Measurements from ENCODE around the gene IDH2.
A peak's percentile ranks its signal among the peaks of the same experiment; 100 is the strongest.
"Not testable (repeated sequence)": the region's sequence is repeated elsewhere in the genome, so short reads cannot be mapped to it uniquely, and the experiment has no call there.

Gene IDH2

DNA sequence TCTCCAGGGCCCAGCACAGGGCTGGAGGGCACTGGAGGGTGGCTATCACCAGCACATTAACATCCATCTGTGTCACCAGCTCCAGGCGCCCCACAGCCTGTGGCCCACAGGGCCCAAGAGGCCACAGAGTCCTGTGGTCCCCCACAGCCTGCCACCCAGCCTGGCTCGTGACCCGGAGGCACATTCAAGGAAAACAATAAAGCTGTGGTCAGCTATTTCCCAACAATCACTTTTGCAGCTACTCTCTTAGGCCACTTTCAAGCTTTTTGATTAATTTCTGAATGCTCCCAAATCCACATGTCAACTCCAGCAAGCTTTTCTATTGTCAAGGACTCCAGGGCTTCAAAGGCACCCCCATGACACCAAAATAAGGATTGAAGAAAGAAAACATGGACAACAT lies 16.7 kb downstream of the IDH2 start:
- no peak for DNase-seq

DNA sequence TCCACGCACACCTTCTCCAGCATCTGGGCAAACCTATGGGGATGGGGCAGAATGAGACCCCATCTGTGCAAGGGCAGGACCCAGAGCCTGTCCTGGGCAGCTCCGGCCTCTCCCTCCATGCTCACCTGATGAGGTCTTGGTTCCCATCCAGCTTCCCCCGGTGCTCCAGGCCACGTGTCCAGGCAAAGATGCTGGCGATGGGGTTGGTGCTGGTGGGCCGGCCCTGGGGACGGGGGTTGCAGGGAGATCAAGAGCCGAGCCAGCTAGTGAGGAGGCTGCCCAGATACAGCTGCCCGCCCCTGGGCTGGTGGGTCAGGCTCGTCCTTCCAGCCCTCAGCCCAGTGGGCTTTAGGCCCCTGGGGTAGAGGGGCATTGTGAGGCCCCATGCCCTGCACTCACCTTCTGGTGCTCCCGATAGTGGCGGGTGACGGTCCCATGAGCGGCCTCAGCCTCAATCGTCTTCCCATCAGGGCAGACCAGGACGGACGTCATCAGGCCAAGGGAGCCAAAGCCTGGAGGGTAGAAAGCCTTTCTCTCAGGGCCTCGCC lies 17.3 kb downstream of the IDH2 start:
- DNase-seq, result no peak

DNA sequence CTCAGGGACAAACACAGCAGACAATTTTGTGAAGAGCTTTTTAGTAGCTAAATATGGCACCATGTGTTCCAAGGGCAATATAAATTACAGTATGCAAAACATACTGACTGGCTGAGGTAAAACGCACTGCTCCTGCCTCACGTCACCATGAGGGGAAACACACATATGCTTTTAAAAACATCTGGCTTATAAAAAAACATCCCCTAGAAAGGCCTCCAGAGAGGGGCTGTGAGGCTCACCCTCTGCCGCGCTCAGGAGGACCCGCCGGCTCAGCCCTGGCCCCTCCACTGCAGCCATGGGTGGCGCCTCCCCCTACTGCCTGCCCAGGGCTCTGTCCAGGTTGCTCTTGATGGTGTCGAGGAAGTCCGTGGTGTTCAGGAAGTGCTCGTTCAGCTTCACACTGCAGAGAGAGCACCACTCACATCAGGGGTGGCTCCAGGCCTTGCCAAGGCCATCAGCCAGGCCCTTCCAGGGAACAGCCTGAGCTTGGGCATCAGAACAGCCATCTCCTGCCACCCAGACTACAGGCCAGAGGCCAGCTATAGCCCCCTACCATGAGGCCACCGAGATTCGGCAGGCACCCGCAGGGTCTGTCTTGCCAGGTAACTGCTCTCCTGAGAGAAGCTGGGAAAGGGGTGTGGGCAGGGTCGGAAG lies 18.2 kb downstream of the IDH2 start:
- DNase-seq, result no peak

DNA sequence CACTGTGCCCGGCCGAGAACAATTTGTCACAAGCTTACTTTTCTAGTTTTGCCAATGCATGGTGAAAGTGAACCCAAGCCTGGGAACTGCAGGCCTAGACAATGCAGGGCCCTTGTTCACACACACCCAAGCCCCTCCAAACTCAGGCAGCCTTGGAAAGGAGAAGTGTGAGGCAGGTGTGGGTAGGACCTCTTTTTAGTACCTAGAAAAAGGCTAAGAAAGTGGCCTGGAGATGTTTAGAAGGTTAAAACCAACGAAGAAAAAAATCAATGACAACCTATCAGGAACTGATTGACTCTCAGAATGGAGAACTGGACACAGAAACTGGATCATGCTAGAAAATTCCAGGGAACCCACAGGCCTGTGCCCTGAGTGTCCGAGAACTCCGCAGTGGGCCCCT lies 18.8 kb downstream of the IDH2 start:
- no peak for DNase-seq

DNA sequence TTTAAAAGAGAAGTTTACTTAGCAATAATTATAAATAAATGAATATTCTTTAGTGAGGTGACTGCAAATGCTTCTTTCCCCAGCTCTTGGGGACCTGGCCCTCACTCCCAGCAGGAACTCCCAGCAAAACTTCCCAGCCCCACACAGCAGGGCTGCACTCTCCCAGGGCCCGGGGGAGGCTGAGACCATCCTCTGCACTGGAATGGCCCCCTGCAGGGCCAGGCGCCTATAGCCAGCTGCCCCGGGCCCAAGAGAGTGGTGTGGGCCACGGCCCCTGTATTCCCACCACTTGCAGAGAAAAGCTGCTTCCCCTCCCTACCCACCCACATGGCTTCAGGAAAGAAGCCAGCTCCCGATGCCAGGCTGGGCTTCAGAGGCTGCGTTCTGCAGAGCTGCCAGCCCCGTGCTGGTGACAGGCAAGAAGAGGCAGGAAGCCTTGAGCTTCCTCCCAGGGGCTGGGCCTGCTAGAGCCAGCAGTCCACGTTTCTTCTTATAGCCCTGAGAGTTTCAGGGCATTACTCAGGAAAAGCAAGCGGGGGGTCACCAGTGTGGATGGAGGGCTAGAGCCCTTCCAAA lies 20.0 kb downstream of the IDH2 start:
- peak in 46 of 56 donors; percentile 13 to 83 (median 51) for DNase-seq

DNA sequence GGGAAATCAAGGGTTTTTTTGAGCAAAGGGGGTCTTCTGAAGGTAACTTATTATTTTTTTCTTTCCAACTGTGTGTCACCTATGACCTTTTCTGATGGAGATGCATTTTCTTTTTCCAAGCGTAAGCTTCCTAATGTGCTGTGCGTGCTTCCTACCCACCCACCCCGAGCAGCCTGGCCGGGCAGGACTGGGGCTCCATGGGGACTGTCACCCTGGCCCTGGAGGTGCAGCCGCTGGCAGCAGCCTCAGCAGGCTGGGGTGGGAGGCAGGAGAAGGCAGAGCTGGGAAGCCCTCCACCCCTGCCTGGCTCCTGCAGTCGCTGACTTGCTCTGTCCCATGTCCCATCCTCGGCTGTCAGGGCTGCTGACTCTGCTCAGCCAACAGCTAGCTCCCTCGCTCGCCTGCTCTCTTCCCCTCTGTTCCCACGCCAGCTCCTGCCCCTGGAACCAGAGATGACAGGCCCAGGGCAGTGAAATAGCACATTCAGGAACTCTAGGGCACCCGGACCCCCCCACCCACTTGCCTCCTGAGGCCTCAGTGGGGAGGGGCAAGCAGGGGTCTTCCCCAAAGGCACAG lies 21.4 kb downstream of the IDH2 start:
- peak in 3 of 56 donors; percentile 10 to 27 (median 21) for DNase-seq

DNA sequence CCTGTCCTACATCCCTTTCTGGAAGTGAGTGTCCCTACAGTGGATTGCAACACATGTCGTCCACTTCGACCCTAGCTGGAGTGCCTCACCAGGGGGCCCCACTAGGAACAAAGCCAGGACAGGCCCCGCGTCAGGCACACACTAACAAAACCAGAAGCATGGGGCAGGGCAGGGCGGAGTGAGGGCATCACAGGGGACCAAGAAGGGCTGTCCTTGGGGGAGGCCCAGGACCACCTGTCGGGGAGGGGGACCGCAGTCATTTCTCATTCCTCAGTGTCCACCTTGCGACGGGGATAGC lies 21.9 kb downstream of the IDH2 start:
- no peak for DNase-seq

DNA sequence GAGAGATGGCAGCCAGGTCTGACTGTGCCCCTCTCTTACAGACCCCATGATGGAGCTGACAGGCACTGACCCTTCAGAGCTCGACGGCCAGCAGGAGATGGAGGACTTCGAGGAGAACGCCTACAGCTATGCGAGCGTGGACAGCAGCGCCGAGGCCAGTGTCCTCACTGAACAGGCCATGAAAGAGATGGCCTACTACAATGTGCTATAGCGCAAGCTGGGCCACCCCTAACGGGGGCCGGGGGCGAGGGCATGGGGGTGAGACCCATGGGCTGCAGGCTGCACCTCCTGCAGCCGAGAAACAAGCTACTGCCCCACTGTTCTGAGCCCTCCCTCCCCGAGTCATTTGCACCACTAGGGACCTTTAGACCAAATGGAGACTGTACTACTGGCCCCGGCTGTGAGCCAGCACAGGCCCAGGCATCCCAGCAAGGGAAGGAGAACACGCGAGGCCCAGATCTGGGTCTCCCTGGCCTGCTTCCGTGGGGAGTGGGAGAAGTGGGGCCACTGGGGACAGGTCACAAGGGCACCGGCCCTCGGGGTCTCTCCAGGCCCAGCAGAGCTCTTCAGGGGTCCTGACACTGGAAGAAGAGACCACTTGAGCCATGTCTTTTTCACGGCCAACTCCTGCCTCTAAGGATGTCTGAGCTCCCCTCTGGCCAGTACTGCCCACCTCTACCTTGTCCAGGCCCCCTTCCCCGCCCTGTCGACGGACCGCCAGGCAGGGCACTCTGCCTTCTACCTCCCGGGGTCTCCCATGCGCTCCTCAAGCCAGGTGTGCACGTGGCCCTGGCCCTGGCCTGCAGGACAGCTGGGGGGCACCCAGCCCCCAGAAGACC lies 22.4 kb downstream of the IDH2 start:
- DNase-seq, result no peak

DNA sequence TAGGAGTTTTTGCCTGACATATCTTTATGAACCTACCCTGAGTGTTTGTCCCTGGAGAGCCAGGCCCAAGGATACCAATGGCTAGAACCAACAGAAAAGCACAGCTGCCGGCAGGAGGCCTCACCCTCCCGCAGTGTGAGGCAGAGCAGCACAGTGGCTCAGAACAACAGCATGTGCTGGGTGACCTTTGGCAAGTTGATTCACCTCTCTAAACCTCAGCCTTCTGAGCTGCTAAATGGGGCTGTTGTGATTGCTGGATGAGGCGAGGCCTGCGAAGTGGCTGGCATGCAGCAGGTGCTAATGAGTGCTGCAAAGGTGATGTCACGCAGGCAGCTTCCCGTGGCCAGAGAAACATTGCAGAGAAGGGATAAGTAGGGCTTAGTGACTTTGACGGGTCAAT lies 23.3 kb downstream of the IDH2 start:
- no peak for DNase-seq

DNA sequence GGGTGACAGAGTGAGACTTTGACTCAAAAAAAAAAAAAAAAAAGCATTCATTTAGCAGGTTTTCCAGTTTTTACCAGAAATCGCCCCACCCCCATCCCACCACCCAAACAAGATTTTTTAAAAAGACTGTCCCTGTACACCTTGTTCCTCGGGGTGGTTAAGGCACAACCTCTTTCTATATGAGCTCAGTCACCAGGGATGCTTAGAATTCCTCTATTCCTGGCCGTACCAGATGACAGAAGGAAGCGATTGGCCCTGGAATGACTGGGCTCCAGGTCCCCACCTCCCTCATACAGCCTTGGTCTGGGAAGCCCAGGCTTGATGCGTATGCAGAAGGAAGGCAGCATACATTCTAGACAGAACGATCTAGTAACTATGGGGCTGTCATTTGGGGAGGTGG lies 25.6 kb downstream of the IDH2 start:
- no peak for DNase-seq

DNA sequence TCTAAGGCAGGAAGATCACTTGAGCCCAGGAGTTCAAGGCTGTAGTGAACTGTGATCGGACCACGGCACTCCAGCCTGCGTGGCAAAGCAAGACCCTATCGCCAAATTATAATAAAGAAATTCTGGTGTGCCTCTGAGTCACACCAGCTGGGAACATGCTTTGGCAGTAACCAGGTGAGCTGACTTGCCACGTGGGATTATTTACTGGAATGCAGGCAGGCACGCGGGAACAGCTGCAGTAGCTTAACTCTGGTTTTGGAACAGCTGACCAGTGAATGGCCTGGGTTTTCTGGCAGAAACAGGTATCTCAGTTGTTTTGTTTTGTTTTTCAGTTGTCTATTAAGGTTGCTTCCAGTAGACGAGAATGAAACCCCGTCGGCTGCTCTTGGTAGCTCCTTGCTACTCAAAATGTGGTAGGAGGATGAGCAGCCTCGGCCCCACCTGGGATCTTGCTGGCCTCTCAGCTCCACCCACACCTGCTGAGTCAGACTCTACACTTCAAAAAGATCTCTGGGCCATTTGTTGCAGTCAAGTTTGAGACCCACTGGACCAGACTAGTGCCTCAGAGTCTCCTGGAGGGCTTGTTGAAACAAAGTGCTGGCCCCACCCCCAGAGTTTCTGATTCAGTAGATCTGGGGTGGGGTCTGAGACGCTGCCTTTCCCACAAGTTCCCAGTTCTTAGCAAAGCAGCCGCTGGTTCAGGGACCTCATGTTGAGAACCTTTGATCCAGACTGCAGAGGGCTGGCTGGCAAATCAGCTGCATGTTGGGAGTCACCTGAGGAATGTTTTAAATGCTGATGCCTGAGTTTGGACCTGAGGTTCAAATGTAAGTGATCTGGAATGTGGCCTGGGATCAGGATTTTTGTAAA lies 26.6 kb downstream of the IDH2 start:
- DNase-seq, result peak in 2 of 56 donors; percentile 21 to 49

DNA sequence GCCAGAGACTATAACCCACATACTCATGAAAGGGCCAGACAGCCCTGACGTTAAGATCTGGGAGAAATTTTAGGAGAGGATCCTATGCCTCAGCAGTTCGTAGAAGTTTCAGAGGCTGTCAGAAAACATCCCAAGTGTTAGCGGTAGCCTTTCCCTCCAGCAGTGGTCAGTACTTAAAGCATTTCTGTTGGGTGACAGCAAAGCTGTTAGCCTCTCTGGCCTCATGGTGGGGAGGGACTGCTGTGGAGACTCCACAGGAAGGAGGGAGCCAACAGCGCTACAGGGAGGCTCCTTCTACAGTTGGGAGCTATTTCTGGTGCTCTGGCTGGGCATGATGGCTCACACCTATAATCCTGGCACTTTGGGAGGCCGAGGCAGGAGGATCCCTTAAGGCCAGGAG lies 27.4 kb downstream of the IDH2 start:
- no peak for DNase-seq

DNA sequence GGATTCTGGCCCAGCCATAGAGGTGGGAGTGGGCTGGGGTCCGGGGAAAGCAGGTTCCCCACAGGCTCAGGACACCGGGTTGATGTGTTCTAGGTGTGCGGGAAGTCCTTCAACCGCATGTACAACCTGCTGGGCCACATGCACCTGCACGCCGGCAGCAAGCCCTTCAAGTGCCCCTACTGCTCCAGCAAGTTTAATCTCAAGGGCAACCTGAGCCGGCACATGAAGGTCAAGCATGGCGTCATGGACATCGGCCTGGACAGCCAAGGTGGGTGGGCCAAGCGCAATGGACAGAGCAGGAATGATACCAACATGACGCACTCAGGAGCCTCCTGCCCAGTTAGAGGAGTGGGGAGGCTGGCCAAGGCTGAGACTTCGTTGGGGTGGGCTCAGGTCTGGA lies 28.2 kb downstream of the IDH2 start:
- DNase-seq, result no peak

DNA sequence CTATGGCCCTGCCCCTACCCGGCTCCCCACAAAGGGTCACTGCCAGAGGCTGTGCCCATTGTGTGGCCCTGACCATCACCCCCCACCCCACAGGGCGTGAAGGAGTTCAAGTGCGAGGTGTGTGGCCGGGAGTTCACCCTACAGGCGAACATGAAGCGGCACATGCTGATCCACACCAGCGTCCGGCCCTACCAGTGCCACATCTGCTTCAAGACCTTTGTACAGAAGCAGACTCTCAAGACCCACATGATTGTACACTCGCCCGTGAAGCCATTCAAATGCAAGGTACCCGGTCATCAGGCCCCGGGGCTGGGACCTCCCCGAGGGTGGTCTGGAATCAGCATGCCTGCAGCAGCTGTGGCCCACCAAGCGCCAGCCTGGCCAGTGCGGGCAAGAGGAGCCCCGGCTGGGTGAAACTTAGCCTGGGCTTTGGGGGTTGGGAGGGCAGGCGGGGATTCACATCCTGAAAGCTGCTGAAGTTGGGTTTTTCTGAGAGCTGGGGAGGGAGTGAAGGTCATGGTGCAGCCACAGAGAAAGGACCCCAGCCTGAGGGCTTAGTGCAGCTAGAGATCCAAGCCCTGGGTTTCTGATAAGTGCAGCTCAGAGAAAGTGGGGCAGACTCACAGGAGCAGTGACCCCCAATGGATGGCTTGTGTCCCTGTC lies 29.2 kb downstream of the IDH2 start:
- DNase-seq, result no peak

DNA sequence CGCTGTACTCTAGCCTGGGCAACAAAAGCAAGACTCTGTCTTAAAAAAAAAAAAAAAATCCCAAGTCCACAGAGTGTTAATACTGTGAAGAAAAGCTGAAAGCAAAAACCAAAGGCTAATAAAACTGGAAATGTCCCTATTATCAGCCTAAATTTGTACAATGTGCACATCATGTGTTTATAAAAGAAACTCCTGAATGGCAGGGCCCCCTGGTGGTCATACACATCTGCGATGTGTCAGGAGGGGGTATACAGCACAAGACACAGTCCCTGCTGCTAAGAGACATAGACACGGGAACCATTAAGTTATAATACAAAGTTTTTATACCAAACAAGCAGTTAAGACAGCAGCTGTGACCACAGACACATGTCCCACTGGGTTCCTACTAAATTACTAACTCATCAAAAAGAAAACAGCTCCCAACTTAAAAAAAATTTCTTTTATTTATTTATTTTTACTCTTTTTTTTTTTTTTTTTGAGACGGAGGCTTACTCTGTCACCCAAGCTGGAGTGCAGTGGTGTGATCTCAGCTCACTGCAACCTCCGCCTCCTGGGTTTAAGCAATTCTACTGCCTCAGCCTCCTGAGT lies 31.0 kb downstream of the IDH2 start:
- peak in 41 of 56 donors; percentile 14 to 83 (median 50) for DNase-seq

DNA sequence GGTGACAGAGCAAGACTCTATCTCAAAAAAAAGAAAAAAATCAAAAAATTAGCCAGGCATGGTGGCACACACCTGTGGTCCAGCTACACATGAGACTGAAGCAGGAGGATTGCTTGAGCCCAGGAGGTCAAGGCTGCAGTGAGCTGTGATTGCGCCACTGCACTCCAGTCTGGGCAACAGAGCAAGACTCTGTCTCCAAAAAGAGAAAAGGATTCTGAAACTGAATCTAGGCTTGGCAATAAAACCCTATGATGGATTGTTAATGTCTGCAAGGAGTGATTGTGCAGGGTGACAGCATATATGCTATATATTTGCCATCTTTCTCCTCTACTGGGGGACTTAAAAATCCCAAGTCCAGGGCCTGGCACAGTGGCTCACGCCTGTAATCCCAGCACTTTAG lies 31.6 kb downstream of the IDH2 start:
- not testable (repeated sequence) for DNase-seq

DNA sequence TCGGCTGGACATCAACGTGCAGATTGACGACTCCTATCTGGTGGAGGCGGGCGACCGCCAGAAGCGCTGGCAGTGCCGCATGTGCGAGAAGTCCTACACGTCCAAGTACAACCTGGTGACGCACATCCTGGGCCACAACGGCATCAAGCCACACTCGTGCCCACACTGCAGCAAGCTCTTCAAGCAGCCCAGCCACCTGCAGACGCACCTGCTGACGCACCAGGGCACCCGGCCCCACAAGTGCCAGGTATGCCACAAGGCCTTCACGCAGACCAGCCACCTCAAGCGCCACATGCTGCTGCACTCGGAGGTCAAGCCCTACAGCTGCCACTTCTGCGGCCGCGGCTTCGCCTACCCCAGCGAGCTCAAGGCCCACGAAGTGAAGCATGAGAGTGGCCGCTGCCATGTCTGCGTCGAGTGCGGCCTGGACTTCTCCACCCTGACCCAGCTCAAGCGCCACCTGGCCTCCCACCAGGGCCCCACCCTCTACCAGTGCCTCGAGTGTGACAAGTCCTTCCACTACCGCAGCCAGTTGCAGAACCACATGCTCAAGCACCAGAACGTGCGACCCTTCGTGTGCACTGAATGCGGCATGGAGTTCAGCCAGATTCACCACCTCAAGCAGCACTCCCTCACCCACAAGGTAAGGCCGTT lies 34.2 kb downstream of the IDH2 start:
- DNase-seq, result no peak

DNA sequence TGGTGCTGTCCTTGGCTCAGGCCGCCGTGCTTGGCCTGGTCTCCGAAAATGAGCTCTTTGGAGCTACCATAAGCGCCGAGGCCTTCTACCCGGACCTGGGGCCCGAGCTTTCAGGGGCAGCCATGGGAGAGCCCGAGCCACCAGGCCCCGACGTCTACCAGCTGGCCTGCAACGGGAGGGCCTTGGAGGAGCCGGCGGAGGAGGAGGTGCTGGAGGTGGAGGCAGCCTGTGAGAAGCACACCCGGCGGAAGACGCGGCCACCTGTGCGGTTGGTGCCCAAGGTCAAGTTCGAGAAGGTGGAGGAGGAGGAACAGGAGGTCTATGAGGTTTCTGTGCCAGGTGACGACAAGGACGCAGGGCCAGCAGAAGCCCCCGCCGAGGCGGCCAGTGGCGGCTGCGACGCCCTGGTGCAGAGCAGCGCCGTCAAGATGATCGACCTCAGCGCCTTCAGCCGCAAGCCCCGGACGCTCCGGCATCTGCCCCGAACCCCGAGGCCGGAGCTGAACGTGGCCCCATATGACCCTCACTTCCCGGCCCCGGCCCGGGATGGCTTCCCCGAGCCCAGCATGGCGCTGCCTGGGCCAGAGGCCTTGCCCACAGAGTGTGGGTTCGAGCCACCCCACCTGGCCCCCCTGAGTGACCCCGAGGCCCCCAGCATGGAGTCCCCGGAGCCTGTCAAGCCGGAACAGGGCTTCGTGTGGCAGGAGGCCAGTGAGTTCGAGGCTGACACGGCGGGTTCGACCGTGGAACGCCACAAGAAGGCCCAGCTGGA lies 34.9 kb downstream of the IDH2 start:
- no peak for DNase-seq

DNA sequence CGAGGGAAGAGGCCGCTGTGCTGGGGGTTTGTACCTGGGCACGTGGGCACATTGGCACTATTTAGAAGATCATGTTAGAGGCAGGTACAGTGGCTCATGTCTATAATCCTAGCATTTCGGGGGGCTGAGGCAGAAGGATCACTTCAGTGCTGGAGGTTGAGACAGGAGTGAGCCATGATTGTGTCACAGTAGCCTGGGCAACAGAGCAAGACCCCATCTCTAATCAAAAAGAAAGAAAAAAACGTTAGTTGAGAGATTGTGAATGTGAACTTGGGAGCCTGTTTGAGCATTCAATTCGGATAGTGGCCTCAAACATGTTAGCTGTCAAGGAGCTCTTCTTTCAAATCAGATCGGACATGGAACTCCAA lies 36.6 kb downstream of the IDH2 start:
- DNase-seq, result no peak

Measured in amygdala (tissue), 56 donors.